Stimulated activated memory B cell treated with anti-CD40 and anti-IgM and Interleukin-4, amounts not matched to agents 10 μg/mL and 1 μg/mL and 100 μg/mL, for 72 hours (primary cell): ENCODE results near the gene CRB2.
A peak's percentile ranks its signal among the peaks of the same experiment; 100 is the strongest.

ENCODE experiments used
- ATAC-seq: fragments of 150-1000 bp; cut with Tn5 transposase; 2 replicates; pipeline ENCODE4 v1.10.0; 2021
- H3K27ac Mint-ChIP-seq: one replicate; pipeline ENCODE4 v1.8.0; 2022; ENCODE audit warnings: mild to moderate bottlenecking, mixed read lengths
- H3K27me3 Mint-ChIP-seq: one replicate; pipeline ENCODE4 v1.8.0; 2022; ENCODE audit warnings: mixed read lengths
- H3K36me3 Mint-ChIP-seq: one replicate; pipeline ENCODE4 v1.8.0; 2022; ENCODE audit warnings: mixed read lengths
- H3K4me1 Mint-ChIP-seq: one replicate; pipeline ENCODE4 v1.8.0; 2022; ENCODE audit warnings: mixed read lengths
- H3K4me3 Mint-ChIP-seq: one replicate; pipeline ENCODE4 v1.8.0; 2022; ENCODE audit warnings: mild to moderate bottlenecking, moderate library complexity, mixed read lengths
- H3K9me3 Mint-ChIP-seq: one replicate; pipeline ENCODE4 v1.8.0; 2022; ENCODE audit warnings: mixed read lengths

CRB2 gene

GRCh38 chr9:123355761-123356431 lies at the start of gene CRB2:
CRB2 (plus strand) TSS chr9:123356197; CDS start chr9:123356261, 64 bp downstream.
- peaks cover 43% of the 10 kb centered on the region for H3K36me3 Mint-ChIP-seq
- no peak within 1 kb of the TSS for H3K27ac Mint-ChIP-seq

GRCh38 chr9:123309611-123310010 lies 46.4 kb upstream of the CRB2 start:
- Mint-ChIP-seq H3K27ac (no peak overlapping the region), H3K36me3 (no peaks in the 10 kb centered on the region), H3K27me3 (no peaks in the 10 kb centered on the region), H3K9me3 (no peaks in the 10 kb centered on the region), H3K4me1 (peaks cover 31% of the 10 kb centered on the region), H3K4me3 (no peak overlapping the region)
- no peak for ATAC-seq

More at GRCh38 chr9:123355761-123356431, at the start of gene CRB2:
- Mint-ChIP-seq H3K27me3 (peaks cover 19% of the 10 kb centered on the region), H3K4me3 (no peak within 1 kb of the TSS), H3K9me3 (no peaks in the 10 kb centered on the region), H3K4me1 (peaks cover 29% of the 10 kb centered on the region)
- ATAC-seq, result no peak

GRCh38 chr9:123310551-123311249 lies 45.3 kb upstream of the CRB2 start:
- H3K4me1 Mint-ChIP-seq, result peaks cover 24% of the 10 kb centered on the region
- H3K27ac Mint-ChIP-seq, result no peak overlapping the region

GRCh38 chr9:123311250-123311752 lies 44.7 kb upstream of the CRB2 start:
- no peak for ATAC-seq
- Mint-ChIP-seq H3K4me1 (peaks cover 29% of the 10 kb centered on the region), H3K36me3 (no peaks in the 10 kb centered on the region), H3K9me3 (no peaks in the 10 kb centered on the region), H3K27ac (peak overlapping the region; percentile 61), H3K27me3 (no peaks in the 10 kb centered on the region), H3K4me3 (no peak overlapping the region)

More at GRCh38 chr9:123310551-123311249, 45.3 kb upstream of the CRB2 start:
- ATAC-seq, result no peak
- no peaks in the 10 kb centered on the region for H3K9me3 Mint-ChIP-seq
- H3K27me3 Mint-ChIP-seq, result no peaks in the 10 kb centered on the region
- H3K36me3 Mint-ChIP-seq, result no peaks in the 10 kb centered on the region
- H3K4me3 Mint-ChIP-seq, result no peak overlapping the region

- H3K36me3 Mint-ChIP-seq, result no peaks in the 10 kb centered on the region
- H3K4me3 Mint-ChIP-seq, result no peak overlapping the region
- H3K4me1 Mint-ChIP-seq, result peaks cover 37% of the 10 kb centered on the region
- ATAC-seq, result no peak
- peak overlapping the region; percentile 61 for H3K27ac Mint-ChIP-seq
- H3K9me3 Mint-ChIP-seq, result no peaks in the 10 kb centered on the region
- H3K27me3 Mint-ChIP-seq, result no peaks in the 10 kb centered on the region
Measured at GRCh38 chr9:123312306-123312877, 43.6 kb upstream of the CRB2 start.

GRCh38 chr9:123314617-123315016 lies 41.4 kb upstream of the CRB2 start:
- peaks cover 55% of the 10 kb centered on the region for H3K4me1 Mint-ChIP-seq
- peak overlapping the region; percentile 20 for H3K27ac Mint-ChIP-seq
- H3K9me3 Mint-ChIP-seq, result no peaks in the 10 kb centered on the region
- no peaks in the 10 kb centered on the region for H3K27me3 Mint-ChIP-seq
- no peaks in the 10 kb centered on the region for H3K36me3 Mint-ChIP-seq
- no peak overlapping the region for H3K4me3 Mint-ChIP-seq
- ATAC-seq, result no peak

- no peak for ATAC-seq
- H3K36me3 Mint-ChIP-seq, result no peaks in the 10 kb centered on the region
- no peaks in the 10 kb centered on the region for H3K9me3 Mint-ChIP-seq
- H3K27me3 Mint-ChIP-seq, result no peaks in the 10 kb centered on the region
- no peak overlapping the region for H3K4me3 Mint-ChIP-seq
- peaks cover 63% of the 10 kb centered on the region for H3K4me1 Mint-ChIP-seq
- H3K27ac Mint-ChIP-seq, result no peak overlapping the region
Measured at GRCh38 chr9:123315635-123316034, 40.4 kb upstream of the CRB2 start.

- no peak overlapping the region for H3K27ac Mint-ChIP-seq
- no peak overlapping the region for H3K4me3 Mint-ChIP-seq
- no peaks in the 10 kb centered on the region for H3K27me3 Mint-ChIP-seq
- no peaks in the 10 kb centered on the region for H3K36me3 Mint-ChIP-seq
- H3K9me3 Mint-ChIP-seq, result no peaks in the 10 kb centered on the region
- peaks cover 66% of the 10 kb centered on the region for H3K4me1 Mint-ChIP-seq
- peak; percentile 58 for ATAC-seq
Measured at GRCh38 chr9:123316053-123316718, 39.8 kb upstream of the CRB2 start.

- ATAC-seq, result peak; percentile 77
- Mint-ChIP-seq H3K27ac (peak overlapping the region; percentile 84), H3K4me3 (peak overlapping the region; percentile 13)
Measured at GRCh38 chr9:123318202-123318601, 37.8 kb upstream of the CRB2 start.

GRCh38 chr9:123318961-123319421 lies 37.0 kb upstream of the CRB2 start:
- Mint-ChIP-seq H3K27me3 (no peaks in the 10 kb centered on the region), H3K4me3 (no peak overlapping the region), H3K36me3 (no peaks in the 10 kb centered on the region), H3K4me1 (peaks cover 76% of the 10 kb centered on the region), H3K27ac (peak overlapping the region; percentile 84), H3K9me3 (no peaks in the 10 kb centered on the region)
- no peak for ATAC-seq

More at GRCh38 chr9:123318202-123318601, 37.8 kb upstream of the CRB2 start:
- peaks cover 72% of the 10 kb centered on the region for H3K4me1 Mint-ChIP-seq
- no peaks in the 10 kb centered on the region for H3K9me3 Mint-ChIP-seq
- H3K36me3 Mint-ChIP-seq, result no peaks in the 10 kb centered on the region
- H3K27me3 Mint-ChIP-seq, result no peaks in the 10 kb centered on the region

- no peaks in the 10 kb centered on the region for H3K9me3 Mint-ChIP-seq
- H3K36me3 Mint-ChIP-seq, result no peaks in the 10 kb centered on the region
- H3K27ac Mint-ChIP-seq, result peak overlapping the region; percentile 84
- H3K4me3 Mint-ChIP-seq, result no peak overlapping the region
- no peak for ATAC-seq
- peaks cover 78% of the 10 kb centered on the region for H3K4me1 Mint-ChIP-seq
- H3K27me3 Mint-ChIP-seq, result no peaks in the 10 kb centered on the region
Measured at GRCh38 chr9:123319541-123320339, 36.3 kb upstream of the CRB2 start.

GRCh38 chr9:123320814-123321213 lies 35.2 kb upstream of the CRB2 start:
- Mint-ChIP-seq H3K4me1 (peaks cover 84% of the 10 kb centered on the region), H3K9me3 (no peaks in the 10 kb centered on the region), H3K27me3 (no peaks in the 10 kb centered on the region), H3K36me3 (no peaks in the 10 kb centered on the region), H3K27ac (peak overlapping the region; percentile 94), H3K4me3 (no peak overlapping the region)
- ATAC-seq, result no peak

- Mint-ChIP-seq H3K36me3 (no peaks in the 10 kb centered on the region), H3K27me3 (no peaks in the 10 kb centered on the region), H3K4me3 (peak overlapping the region; percentile 49), H3K4me1 (peaks cover 86% of the 10 kb centered on the region), H3K9me3 (no peaks in the 10 kb centered on the region), H3K27ac (peak overlapping the region; percentile 94)
- no peak for ATAC-seq
Measured at GRCh38 chr9:123321616-123322272, 34.3 kb upstream of the CRB2 start.
